Panc1 (cell line): ENCODE data around the gene RNF175.

ENCODE experiments used
- TCF7L2 ChIP-seq: IDR thresholded peaks from 2 replicates; pipeline ENCODE4 v1.6.1; 2011; ENCODE audit warnings: mild to moderate bottlenecking, low read depth, low read length, inconsistent platforms
- TF ChIP-seq, protein P1 (sequence below): fragments of 450-650 bp; IDR thresholded peaks from 2 replicates; pipeline ENCODE4 v1.5.1; 2017; ENCODE audit warnings: mild to moderate bottlenecking
- TF ChIP-seq, protein P2 (sequence below), 2 experiments: IDR thresholded peaks; 2 replicates each; pipeline ENCODE4 v1.6.1; 2011 to 2012; ENCODE audit warnings: low read depth in 2 of 2, control low read depth in 1 of 2, low read length in 1 of 2, mild to moderate bottlenecking in 1 of 2, moderate library complexity in 1 of 2; ENCODE audit not compliant: insufficient read depth in 1 of 2

DNA sequence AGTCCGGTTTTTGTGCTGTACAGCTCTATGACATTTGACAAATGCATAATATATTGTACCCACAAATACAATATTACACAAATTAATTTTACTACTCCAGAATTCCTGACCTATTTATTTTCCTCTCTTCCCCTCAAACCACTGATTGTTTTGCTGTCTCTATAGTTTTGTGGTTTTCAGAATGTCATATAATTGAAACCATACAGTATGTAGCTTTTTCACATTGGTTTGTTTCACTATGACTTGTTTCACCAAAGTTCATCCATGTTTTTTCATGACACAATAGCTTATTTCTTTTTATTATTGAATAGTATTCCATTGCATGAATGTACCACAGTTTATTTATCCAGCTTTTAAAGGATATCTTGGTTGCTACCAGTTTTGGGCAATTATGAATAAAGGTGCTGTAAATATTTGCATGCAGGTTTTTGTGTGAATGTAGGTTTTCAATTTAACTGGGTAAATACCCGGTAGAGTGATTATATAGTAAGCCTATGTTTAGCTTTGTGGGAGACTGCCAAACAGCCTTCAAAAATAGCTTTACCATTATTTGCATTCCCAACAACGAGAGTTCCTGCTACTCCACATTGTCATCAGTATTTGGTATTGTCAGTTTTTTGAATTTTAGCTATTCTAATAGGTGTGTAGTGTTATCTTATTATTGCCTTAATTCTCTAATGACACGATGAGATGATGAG is 25.9 kb downstream of the RNF175 start:
- TF ChIP-seq, protein P1, sequence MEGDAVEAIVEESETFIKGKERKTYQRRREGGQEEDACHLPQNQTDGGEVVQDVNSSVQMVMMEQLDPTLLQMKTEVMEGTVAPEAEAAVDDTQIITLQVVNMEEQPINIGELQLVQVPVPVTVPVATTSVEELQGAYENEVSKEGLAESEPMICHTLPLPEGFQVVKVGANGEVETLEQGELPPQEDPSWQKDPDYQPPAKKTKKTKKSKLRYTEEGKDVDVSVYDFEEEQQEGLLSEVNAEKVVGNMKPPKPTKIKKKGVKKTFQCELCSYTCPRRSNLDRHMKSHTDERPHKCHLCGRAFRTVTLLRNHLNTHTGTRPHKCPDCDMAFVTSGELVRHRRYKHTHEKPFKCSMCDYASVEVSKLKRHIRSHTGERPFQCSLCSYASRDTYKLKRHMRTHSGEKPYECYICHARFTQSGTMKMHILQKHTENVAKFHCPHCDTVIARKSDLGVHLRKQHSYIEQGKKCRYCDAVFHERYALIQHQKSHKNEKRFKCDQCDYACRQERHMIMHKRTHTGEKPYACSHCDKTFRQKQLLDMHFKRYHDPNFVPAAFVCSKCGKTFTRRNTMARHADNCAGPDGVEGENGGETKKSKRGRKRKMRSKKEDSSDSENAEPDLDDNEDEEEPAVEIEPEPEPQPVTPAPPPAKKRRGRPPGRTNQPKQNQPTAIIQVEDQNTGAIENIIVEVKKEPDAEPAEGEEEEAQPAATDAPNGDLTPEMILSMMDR: no peak
- TF ChIP-seq, protein P2, sequence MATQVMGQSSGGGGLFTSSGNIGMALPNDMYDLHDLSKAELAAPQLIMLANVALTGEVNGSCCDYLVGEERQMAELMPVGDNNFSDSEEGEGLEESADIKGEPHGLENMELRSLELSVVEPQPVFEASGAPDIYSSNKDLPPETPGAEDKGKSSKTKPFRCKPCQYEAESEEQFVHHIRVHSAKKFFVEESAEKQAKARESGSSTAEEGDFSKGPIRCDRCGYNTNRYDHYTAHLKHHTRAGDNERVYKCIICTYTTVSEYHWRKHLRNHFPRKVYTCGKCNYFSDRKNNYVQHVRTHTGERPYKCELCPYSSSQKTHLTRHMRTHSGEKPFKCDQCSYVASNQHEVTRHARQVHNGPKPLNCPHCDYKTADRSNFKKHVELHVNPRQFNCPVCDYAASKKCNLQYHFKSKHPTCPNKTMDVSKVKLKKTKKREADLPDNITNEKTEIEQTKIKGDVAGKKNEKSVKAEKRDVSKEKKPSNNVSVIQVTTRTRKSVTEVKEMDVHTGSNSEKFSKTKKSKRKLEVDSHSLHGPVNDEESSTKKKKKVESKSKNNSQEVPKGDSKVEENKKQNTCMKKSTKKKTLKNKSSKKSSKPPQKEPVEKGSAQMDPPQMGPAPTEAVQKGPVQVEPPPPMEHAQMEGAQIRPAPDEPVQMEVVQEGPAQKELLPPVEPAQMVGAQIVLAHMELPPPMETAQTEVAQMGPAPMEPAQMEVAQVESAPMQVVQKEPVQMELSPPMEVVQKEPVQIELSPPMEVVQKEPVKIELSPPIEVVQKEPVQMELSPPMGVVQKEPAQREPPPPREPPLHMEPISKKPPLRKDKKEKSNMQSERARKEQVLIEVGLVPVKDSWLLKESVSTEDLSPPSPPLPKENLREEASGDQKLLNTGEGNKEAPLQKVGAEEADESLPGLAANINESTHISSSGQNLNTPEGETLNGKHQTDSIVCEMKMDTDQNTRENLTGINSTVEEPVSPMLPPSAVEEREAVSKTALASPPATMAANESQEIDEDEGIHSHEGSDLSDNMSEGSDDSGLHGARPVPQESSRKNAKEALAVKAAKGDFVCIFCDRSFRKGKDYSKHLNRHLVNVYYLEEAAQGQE (IDR thresholded peaks at IDR 0.05; ENCODE audit: insufficient read depth in 1 of 2, low read depth in 2 of 2, low read length in 1 of 2): no peak
- no peak for TF ChIP-seq TCF7L2
